Measurements from ENCODE around the gene ZNF280A.
A peak's percentile ranks its signal among the peaks of the same experiment; 100 is the strongest.

The ZNF280A gene

GRCh38 chr22:22520020-22520656 is at the start of gene ZNF280A:
Gene ZNF280A (minus strand): TSS chr22:22520270. CDS start chr22:22515630, 4,640 bp downstream.
- DNase-seq: no peak

- DNase-seq: no peak
Measured at GRCh38 chr22:22569218-22569617, 49.1 kb upstream of the ZNF280A start.

GRCh38 chr22:22565981-22566380 is 45.9 kb upstream of the ZNF280A start:
- no peak for DNase-seq

- peak; percentile 61 for DNase-seq
Measured at GRCh38 chr22:22558972-22559603, 39.0 kb upstream of the ZNF280A start, which contains the start of gene PRAME. Gene PRAME (minus strand): TSS chr22:22559265. CDS start chr22:22556832, 2,433 bp downstream.

- DNase-seq: no peak
Measured at GRCh38 chr22:22558071-22558971, 38.3 kb upstream of the ZNF280A start.

- DNase-seq: no peak
Measured at GRCh38 chr22:22556995-22557925, 37.2 kb upstream of the ZNF280A start.

GRCh38 chr22:22556578-22556977 is 36.5 kb upstream of the ZNF280A start:
- no peak for DNase-seq

- no peak for DNase-seq
Measured at GRCh38 chr22:22555596-22555995, 35.5 kb upstream of the ZNF280A start.

- no peak for DNase-seq
Measured at GRCh38 chr22:22554587-22555284, 34.7 kb upstream of the ZNF280A start.

- DNase-seq: no peak
Measured at GRCh38 chr22:22553735-22554586, 33.9 kb upstream of the ZNF280A start.

GRCh38 chr22:22553141-22553540 is 33.1 kb upstream of the ZNF280A start:
- no peak for DNase-seq

- no peak for DNase-seq
Measured at GRCh38 chr22:22552630-22553029, 32.6 kb upstream of the ZNF280A start.

- no peak for DNase-seq
Measured at GRCh38 chr22:22550789-22551434, 30.8 kb upstream of the ZNF280A start.

GRCh38 chr22:22548910-22549309 is 28.8 kb upstream of the ZNF280A start:
- DNase-seq: no peak

GRCh38 chr22:22548317-22548716 is 28.2 kb upstream of the ZNF280A start:
- no peak for DNase-seq

GRCh38 chr22:22547692-22548300 is 27.7 kb upstream of the ZNF280A start:
- DNase-seq: no peak

- no peak for DNase-seq
Measured at GRCh38 chr22:22547226-22547625, 27.2 kb upstream of the ZNF280A start.

GRCh38 chr22:22546490-22546889 is 26.4 kb upstream of the ZNF280A start:
- no peak for DNase-seq

- no peak for DNase-seq
Measured at GRCh38 chr22:22545084-22545483, 25.0 kb upstream of the ZNF280A start.

Measured in CD4-positive, alpha-beta T cell treated with Interleukin-6 for 4 hours (primary cell).